Left ventricle myocardium superior (tissue), 1 donor: Measurements from ENCODE around the gene FXYD5. TPM values are rescaled to one million over a fixed set of nuclear protein-coding genes. Genes with fewer than 3 reads are reported as not detected.
"Not testable (repeated sequence)": the region's sequence is repeated elsewhere in the genome, so short reads cannot be mapped to it uniquely, and the experiment has no call there.

Experiments
- ATAC-seq: fragments of 200-7000 bp; cut with Tn5 transposase; one replicate; pipeline ENCODE4 v1.9.1; 2020; ENCODE audit warnings: mild to moderate bottlenecking, moderate library complexity
- DNase-seq: peaks from one replicate; pipeline ENCODE4 v3.0.0-alpha.2; 2020
- intact Hi-C: fragments of 100-400 bp; cut with micrococcal nuclease; formaldehyde crosslinking; loops from one replicate; pipeline ENCODE4 v1.11.0; 2022
- total RNA-seq: library from RNA; stranded (reverse); fragmentation: NEBNext Ultra II Directional; extraction: Animal tissue kit (Norgen Biotek cat#: 25700); gene quantifications from one replicate; pipeline ENCODE4 v1.2.1, GENCODE V29; 2021
- donor health status: DM: no; HTN: yes; CAD: no; lungs with severe emphysema.

Gene FXYD5
- total RNA-seq, 1 donor from 2014 or later = 21.2 TPM

DNA sequence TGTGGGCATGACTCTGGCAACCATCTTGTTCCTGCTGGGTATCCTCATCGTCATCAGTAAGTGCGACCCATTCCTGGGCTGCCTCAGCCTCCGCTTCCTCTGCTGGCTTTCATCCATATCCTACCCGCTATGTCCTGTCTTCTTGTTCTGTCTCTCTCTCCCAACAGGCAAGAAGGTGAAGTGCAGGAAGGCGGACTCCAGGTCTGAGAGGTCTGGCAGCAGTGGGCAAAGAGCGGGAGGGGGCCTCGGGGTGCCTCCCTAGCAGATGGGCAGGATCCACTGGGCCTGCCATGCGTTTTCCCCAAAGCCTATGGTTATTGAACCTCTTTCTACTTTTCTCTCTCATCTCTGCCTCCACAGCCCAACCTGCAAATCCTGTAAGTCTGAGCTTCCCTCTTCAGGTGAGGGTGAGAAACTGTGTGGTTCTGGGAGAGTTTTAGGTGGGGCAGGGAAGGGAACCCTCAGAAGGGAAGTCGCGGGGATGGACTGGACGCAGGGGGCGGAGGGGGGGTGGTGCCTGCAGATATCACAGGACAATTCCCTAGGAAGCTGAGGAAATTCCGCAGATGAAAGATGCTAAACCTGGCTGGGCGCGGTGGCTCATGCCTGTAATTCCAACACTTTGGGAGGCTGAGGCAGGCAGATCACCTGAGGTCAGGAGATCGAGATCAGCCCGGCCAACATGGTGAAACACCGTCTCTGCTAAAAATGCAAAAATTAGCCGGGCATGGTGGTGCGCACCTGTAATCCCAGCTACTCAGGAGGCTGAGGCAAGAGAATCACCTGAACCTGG is 3.1 kb upstream of the FXYD5 start:
- intact Hi-C loops = no loop called here
- no peak for DNase-seq

DNA sequence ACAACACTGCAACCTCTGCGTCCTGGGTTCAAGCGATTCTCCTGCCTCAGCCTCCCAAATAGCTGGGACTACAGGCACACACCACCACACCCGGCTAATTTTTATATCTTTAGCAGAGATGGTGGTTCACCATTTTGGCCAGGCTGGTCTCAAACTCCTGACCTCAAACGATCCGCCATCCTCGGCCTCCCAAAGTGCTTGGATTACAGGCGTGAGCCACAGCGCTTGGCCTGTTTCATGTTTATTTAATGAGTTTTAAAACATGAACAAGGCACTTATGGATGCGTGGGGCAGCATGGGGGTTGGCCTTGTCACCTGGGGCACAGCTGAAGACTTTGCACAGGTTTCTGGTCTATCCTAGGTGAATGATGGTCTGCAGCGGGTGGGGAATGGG is 1.4 kb upstream of the FXYD5 start:
- intact Hi-C loops, ATAC-seq, DNase-seq: not testable (repeated sequence)

More for the DNA sequence above, 3.1 kb upstream of the FXYD5 start:
- ATAC-seq = no peak

DNA sequence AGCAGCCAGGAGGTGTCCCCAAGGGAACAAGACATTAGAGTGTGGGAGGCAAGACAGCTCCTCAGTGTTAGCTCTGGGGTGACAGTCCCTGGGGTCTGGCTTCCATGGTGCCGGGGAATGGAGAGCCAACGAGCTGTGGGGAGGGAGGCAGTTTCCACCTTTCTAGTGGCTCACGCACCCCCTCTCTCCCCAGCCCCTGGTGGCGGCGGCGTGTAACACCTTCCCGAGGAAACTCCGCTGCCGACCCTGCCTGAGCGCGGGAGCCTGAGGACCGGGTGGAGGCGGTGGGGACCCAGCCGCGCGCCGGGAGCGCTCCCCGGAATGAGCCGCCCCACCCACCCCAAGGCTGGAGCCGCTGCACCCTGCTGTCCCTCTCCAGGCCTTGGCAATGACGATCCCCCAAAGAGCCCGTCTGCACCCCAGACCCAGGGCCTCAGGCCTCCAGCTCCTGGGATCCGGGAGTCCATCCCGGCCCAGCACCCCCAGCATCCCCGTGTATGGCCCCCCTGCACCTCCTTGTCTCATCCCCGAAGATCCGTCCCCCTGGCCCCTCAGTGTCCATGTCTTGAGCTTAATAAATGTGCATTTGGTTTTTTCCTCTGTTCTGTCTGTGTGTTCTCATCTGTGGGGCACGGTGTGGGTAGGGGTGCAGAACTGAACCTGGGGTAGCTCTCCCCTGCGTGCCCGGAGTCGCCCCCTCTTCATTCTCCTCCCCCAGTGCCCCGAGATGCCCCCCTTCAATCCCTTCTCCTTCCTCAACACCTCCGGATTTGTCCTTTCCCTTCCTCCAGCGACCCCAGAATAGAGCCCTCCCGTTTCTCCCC is 622 bp upstream of the FXYD5 start:
- DNase-seq (peak; percentile 52), ATAC-seq (peak; percentile 44)
- intact Hi-C loops = no loop called here

DNA sequence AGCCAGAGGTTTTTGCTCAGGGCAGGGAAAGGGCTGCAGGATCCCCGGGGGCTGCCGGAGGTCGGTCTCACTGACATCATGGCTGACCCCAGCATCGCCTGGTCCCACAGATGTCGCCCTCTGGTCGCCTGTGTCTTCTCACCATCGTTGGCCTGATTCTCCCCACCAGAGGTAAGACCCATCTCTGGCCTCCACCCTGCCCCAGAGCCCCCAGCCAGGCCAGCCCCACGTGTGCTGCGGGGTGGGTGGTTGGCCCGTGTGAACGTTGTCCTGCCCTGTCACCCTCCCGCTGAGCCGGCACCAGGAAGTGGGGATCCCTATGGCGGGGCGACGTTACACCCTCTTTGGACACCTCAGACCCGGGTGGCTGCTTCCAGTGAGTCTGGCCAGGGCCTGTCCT is 906 bp downstream of the FXYD5 start:
- ATAC-seq (peak; percentile 4), DNase-seq (no peak)
- intact Hi-C loops = no loop called here

DNA sequence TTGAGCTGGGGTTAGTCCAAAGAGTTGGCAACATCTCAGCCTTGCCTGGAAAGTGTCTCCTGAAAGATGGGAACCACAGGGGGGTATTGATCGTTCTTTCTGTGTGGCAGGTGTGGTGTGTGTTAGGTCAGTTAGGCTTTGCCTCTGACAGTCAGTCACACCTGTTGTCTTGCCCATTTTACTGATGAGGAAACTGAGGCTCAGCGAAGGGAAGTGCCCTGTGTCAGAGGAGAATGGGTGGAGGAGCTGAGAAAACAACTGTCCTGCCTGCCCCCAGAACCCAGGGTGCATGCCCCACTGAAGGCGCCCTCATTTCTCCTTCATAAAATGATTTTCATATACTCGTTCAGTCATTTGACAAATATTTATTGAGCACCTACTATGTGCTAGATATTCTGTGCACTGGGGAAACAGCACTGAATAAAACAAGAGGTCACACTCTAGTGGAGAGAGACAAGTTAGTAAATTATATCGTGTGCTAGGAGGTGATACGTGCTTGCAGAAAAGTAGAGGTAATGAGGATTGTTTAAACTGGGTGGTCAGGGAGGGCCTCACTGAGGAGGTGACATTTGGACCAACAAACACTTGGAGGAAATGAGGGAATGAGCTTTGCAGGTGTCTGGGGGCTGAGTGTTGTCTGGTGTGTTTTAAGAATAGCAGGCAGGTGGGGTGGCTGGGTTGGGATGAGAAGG is 1.6 kb downstream of the FXYD5 start:
- DNase-seq (no peak), ATAC-seq (no peak)
- intact Hi-C loops = no loop called here

DNA sequence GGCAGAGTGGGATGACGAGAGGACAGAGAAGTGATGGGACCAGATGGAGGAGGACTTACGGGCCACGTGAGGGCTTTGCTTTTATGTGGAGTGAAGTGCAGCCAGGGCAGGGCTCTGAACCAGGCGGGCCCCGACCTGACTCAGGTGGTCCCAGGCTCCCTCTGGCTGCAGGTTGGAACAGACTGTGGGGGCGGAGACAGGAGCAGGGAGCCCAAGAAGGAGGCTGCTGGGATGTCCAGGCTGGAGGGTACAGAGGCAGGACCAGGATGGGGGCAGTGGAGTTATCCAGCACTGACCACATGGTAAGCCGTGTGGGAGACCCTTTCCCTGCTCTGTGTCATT is 2.1 kb downstream of the FXYD5 start:
- no peak for DNase-seq
- intact Hi-C loops = no loop called here
- ATAC-seq = no peak

DNA sequence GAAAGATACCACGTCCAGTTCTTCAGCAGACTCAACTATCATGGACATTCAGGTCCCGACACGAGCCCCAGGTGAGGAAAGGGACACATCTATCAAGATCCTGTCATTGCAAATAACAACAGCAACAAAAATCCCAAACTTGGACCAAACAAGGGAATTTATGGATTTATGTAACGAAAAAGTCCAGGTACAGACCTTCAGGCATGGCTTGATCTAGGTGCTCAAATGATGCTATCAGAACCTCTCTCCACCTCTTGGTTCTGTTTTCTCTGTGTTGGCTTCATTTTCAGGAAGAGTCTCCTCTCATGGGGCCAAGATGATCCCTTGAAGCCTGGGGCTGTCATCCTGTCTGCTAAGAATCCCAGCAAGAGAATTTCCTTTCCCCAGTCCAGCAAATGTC is 2.9 kb downstream of the FXYD5 start:
- ATAC-seq (no peak), DNase-seq (no peak)
- intact Hi-C loops = no loop called here

DNA sequence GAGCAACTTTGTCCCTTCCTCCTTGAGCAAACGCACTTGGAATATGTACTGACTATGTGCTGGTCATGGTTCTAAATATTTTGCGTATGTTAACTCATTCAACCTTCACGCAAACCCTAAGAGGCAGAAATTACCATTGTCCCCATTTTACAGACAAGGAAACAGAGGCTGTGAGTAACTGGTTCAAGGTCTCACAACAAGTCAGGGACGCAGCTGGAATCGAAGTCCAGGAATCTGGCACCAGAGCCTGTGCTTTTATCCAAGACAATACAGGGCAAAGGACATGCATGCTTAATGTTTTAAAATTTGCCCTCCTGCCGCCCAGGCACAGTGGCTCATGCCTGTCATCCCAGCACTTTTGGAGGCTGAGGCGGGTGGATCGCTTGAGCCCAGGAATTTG is 5.1 kb downstream of the FXYD5 start:
- ATAC-seq = no peak
- no peak for DNase-seq
- intact Hi-C loops = no loop called here

DNA sequence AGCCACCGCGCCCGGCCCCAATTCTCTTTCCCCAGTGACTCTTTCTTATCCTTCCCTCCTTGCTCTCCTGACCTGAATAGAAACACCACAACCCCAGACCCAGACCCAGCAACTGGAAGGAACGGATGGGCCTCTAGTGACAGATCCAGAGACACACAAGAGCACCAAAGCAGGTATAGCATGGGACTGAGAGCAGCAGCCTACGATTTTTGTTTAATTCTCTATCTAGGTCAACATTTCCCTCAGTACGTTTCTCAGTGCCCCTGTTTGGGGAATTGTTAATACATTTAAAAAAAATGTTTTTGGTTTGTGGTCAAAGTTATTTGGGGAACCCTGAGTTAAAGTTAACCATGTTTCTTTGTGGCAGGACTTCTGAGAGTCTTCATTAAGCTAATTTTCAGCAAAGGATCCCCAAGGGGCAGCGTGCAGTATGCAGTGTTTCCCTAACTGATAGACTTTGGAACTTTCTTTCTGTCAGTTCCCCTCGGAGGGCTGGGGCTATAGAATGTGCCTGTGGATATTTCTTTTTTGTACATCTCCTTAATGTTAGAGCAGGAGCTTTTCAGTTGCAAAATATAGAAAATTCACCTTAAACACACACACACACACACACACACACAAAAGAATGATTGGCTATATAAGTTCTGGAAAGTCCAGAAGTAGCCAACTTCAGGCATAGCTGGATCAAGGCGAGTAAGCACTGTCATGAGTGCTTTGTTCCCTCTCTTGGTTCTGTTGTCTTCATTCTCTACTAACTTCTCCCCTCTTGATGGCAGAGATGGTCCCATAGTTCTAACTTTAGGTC is 6.3 kb downstream of the FXYD5 start:
- intact Hi-C loops = no loop called here
- ATAC-seq = no peak
- no peak for DNase-seq

DNA sequence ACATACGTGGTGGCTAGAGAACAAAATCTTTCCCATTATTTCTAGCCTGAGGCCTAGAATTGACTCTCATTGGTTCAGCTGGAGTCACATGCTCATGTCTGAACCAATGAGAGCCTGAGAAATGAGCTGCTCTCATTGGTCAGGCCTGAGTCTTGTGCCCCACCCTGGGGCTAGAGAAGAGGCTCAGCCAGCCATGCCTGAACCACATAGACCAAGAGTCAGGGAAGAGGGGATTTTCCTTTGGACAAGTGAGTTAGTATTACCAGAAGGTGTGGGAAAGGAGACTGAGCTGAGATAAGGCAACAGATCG is 6.9 kb downstream of the FXYD5 start:
- ATAC-seq = no peak
- intact Hi-C loops = no loop called here
- no peak for DNase-seq

DNA sequence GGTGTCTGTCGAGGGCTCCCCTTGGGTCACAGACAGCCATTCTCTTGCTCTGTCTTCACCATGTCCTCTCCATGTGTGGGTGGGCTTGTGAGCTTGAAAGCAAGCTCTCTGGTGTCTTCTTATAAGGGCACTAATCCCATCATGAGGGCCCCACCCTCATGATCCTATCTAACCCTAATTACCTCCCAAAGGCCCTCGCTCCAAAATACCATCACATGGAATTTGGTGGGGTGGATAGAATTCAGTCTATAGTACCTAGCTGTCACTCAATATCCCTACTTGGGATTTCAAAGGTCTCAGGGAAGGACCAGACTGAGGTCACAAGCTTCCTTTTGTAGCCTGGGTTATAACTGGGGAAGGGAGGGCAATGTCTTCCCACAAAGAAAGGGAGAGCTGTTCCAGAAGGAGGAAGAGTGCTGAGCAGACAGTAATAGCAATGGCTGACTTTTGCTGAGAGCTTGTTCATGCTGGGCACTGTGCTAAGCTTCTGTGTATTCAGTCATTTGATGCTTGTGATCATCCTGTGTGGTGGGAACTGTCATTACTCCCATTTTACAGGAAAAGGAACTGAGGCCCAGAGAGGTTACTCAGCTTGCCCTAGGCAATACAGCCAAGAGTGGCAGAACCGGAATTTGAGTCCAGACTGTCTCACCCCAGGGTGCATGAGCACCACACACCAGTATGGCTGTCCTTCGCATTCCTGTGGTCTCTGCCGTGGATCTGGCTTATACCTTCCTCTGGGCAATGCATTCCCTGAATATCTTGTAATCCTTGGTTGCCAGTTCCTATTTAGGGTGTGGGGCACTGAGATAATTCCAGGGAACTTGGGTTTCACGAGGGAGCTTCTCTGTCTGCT is 8.2 kb downstream of the FXYD5 start:
- DNase-seq (no peak), ATAC-seq (no peak)
- intact Hi-C loops = no loop called here

DNA sequence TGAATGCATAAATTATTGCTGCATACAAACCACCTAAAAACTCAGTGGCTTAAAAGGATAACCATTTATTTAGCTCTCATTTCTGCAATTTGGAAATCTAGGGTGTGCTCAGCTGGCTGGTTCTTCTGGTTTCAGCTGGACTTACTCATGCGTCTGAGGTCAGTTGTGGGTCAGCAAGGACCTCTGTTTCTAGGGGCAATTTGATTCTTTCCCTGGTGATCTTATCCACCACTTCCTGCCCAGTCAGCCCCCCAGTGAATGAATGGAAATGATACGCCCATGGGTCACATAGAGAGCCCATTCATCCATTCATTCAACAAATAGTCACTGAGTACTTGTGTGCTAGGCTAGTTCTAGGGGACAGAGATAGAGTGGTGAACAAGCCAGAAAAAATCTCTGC is 9.9 kb downstream of the FXYD5 start:
- ATAC-seq (no peak), DNase-seq (no peak)
- intact Hi-C loops = no loop called here

DNA sequence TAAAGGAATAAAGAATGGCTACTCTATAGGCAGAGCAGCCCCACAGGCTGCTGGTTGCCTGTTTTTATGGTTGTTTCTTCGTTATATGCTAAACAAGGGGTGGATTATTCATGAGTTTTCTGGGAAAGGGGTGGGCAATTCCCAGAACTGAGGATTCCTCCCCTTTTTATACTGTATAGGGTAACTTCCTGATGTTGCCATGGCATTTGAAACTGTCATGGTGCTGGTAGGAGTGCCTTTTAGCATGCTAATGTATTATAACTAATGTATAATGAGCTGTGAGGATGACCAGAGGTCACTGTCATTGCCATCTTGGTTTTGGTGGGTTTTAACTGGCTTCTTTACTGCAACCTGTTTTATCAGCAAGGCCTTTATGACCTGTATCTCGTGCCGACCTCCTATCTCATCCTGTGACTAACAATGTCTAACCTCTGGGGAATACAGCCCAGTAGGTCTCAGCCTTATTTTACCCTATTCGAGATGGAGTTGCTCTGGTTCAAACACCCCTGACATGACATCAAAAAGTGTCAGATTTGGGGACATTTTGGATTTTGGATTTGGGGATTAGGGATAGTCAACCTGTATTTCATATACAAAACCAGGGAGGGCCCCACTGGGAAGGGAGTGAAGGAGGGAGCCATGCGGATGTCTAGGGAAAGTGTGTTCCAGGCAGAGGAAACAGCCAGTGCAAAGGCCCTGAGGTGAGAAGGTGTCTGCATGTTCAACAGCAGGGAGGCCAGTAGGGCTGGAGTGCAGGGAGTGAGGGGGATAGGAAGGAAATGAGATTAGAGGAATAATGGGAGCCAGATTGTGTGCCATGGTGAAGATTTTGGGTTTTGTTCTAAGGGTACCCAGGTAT is 10.9 kb downstream of the FXYD5 start:
- intact Hi-C loops = no loop called here
- no peak for ATAC-seq

DNA sequence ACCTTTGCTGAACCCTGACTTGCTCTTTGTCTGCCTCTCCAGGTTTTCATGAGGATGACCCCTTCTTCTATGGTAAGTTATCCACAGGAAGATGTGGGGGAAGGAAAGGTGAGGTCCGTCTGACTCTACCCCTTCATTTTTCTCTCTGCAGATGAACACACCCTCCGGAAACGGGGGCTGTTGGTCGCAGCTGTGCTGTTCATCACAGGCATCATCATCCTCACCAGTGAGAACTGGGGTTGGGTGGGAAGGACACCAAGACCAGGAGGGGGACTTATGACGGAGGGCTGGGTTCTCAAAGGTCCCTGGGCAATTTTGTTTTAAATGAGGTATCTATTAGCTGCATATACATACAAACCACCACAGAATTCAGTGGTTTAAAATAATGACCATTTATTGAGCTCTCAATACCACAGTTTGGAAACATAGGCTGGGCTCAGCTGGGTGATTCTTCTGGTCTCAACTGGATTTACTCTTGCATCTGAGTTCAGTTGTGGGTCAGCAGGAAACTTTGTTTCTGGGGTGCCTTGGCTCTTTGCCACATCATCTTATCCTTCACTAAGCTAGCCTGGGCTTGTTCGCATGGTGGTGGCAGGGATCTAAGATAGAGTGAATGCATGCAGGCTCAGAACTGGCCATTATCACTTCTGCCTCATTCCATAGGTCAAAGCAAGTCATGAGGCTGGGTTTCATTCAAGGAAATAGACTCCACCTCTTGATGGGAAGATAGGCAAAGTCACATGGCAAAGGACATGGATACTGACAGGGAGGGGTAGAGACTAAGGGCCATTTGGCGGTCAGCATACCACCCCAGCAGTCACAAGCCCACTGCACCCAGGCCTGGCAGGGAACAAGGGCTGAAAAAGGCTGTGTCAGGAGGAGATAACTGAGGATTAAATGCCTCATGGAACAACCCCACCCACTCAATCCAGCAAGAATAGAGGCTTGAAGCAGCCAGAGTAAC is 11.8 kb downstream of the FXYD5 start:
- DNase-seq = no peak
- intact Hi-C loops = no loop called here
- ATAC-seq = no peak

More for the DNA sequence above, 10.9 kb downstream of the FXYD5 start:
- DNase-seq = no peak

DNA sequence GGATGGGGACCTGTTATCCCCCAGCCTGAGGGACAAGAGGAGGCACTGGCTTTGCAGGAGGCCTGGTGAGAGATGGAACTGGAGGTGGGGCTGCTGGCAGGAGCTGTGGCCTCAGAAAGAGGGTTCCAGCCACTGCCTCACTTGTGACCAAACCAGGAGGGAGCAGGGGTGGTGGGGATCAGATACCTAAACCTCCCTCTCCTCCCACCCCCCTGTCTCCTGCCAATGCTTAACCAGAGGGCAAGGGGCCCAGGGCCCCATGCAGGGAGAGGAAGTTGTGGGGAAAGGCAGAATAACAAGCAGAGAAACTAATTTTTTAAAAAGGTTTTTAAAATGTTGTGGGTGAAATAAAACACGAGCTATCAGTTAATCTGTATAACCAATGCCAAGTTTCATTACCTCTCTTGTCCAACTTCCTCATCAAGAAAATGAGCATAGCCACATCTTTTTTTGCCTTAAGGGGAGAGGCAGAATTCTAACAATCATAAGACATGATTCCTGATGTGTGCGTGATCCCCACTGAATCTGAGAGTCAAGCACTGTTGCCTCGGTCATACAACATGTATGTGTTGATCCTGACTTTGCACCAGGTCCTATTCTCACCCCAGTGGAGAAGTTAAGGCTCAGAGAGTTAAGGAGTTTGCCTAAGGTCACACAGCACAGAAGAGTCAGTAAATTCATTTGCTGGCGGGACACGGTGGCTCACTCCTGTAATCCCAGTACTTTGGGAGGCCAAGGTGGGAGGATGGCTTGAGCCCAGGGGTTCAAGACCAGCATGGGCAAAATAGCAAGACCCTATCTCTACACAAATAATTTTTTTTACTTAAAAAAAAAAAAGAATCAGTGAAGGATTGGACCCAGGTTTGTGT is 12.9 kb downstream of the FXYD5 start:
- ATAC-seq (no peak), DNase-seq (no peak)
- intact Hi-C loops = no loop called here

DNA sequence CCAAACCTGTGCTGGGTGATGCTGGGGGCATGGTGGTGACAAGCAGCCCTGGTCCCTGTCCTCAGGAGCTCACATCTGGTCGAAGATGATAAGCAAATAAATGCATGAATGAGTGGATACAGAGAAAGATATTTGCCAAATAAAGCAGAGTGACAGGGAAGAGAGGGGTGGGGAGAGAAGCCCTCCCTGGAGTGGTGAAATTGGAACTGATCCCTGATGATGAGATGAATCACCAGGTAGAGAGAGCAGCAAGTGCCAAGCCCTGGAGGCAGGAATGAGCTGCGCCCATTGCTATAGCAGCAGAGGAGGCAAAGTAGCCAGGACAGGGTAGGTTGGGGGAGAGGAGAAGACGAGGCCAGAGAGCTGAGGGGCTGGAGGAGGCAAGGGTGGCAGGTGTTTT is 13.7 kb downstream of the FXYD5 start:
- intact Hi-C loops = no loop called here
- ATAC-seq = no peak
- no peak for DNase-seq
